Mesenchymal stem cell (in vitro differentiated cells and primary cell): ENCODE data around the gene RFNG.

ENCODE experiments used
- DNase-seq: peaks from one replicate; pipeline ENCODE4 v3.0.0-alpha.2; 2013
- H2AFZ ChIP-seq: one replicate; pipeline ENCODE4 v1.6.1; 2013; ENCODE audit warnings: low read depth, mild to moderate bottlenecking, control low read depth, inconsistent platforms, low read length, moderate library complexity
- H2AK5ac ChIP-seq: 2 replicates; pipeline ENCODE4 v1.6.1; 2013; ENCODE audit warnings: low read length, moderate library complexity, mild to moderate bottlenecking, inconsistent platforms; ENCODE audit not compliant: severe bottlenecking
- H2BK120ac ChIP-seq: one replicate; pipeline ENCODE4 v1.6.1; 2013; ENCODE audit warnings: low read depth, mild to moderate bottlenecking, inconsistent platforms, low read length, moderate library complexity
- H2BK12ac ChIP-seq, 2 experiments: one replicate each; pipeline ENCODE4 v1.6.1; 2013; ENCODE audit warnings: inconsistent platforms in 2 of 2, low read length in 2 of 2, mild to moderate bottlenecking in 2 of 2, moderate library complexity in 2 of 2, control low read depth in 1 of 2
- H2BK15ac ChIP-seq: one replicate; pipeline ENCODE4 v1.6.1; 2013; ENCODE audit warnings: mild to moderate bottlenecking, low read depth, inconsistent platforms; ENCODE audit not compliant: poor library complexity, severe bottlenecking
- H2BK5ac ChIP-seq: 2 replicates; pipeline ENCODE4 v1.6.1; 2013; ENCODE audit warnings: low read depth, mild to moderate bottlenecking, low read length, control low read depth, inconsistent platforms; ENCODE audit not compliant: poor library complexity, severe bottlenecking
- H3K14ac ChIP-seq, 2 experiments: one replicate each; pipeline ENCODE4 v1.6.1; 2013; ENCODE audit warnings: inconsistent platforms in 2 of 2, low read length in 2 of 2, control low read depth in 1 of 2, mild to moderate bottlenecking in 1 of 2, moderate library complexity in 1 of 2
- H3K18ac ChIP-seq, 2 experiments: one replicate each; pipeline ENCODE4 v1.6.1; 2013; ENCODE audit warnings: inconsistent platforms in 2 of 2, low read length in 2 of 2, control low read depth in 1 of 2, low read depth in 1 of 2, mild to moderate bottlenecking in 1 of 2
- H3K23ac ChIP-seq, 2 experiments: one replicate each; pipeline ENCODE4 v1.6.1; 2013; ENCODE audit warnings: inconsistent platforms in 2 of 2, low read length in 2 of 2, mild to moderate bottlenecking in 2 of 2, moderate library complexity in 2 of 2, control low read depth in 1 of 2
- H3K27ac ChIP-seq: 2 replicates; pipeline ENCODE4 v1.5.1; 2013; ENCODE audit warnings: mild to moderate bottlenecking, moderate library complexity, low read length, control low read depth, inconsistent platforms; ENCODE audit not compliant: poor library complexity, severe bottlenecking
- H3K27me3 ChIP-seq, 2 experiments: 2 replicates each; pipeline versions ENCODE4 v1.6.1 to v1.7.0; 2013; ENCODE audit warnings: low read length in 2 of 2, mild to moderate bottlenecking in 2 of 2, moderate library complexity in 2 of 2, control low read depth in 1 of 2, inconsistent platforms in 1 of 2; ENCODE audit not compliant: control insufficient read depth in 1 of 2, insufficient read depth in 1 of 2
- H3K36me3 ChIP-seq, 2 experiments: 2 replicates each; pipeline versions ENCODE4 v1.6.1 to v1.7.0; 2013; ENCODE audit warnings: low read length in 2 of 2, control low read depth in 1 of 2, inconsistent platforms in 1 of 2, low read depth in 1 of 2, mild to moderate bottlenecking in 1 of 2; ENCODE audit not compliant: insufficient read depth in 2 of 2, control insufficient read depth in 1 of 2
- H3K4ac ChIP-seq, 2 experiments: one replicate each; pipeline ENCODE4 v1.6.1; 2013; ENCODE audit warnings: inconsistent platforms in 2 of 2, low read length in 2 of 2, mild to moderate bottlenecking in 2 of 2, moderate library complexity in 2 of 2, control low read depth in 1 of 2, low read depth in 1 of 2
- H3K4me1 ChIP-seq: 2 replicates; pipeline ENCODE4 v1.6.1; 2013; ENCODE audit warnings: low read depth, low read length, control low read depth; ENCODE audit not compliant: control insufficient read depth, insufficient read depth
- H3K4me2 ChIP-seq: 2 replicates; pipeline ENCODE4 v1.6.1; 2013; ENCODE audit warnings: low read length, mild to moderate bottlenecking, inconsistent platforms; ENCODE audit not compliant: poor library complexity, severe bottlenecking
- H3K4me3 ChIP-seq, 2 experiments: 2 replicates each; pipeline versions ENCODE4 v1.5.1 to v1.7.0; 2013; ENCODE audit warnings: low read length in 2 of 2, mild to moderate bottlenecking in 2 of 2, control low read depth in 1 of 2, low read depth in 1 of 2; ENCODE audit not compliant: insufficient read depth in 1 of 2
- H3K79me1 ChIP-seq: replicated peaks from 2 replicates; pipeline ENCODE4 v1.6.1; 2013; ENCODE audit warnings: mild to moderate bottlenecking, control low read depth, low read length, inconsistent platforms; ENCODE audit not compliant: poor library complexity, severe bottlenecking
- H3K9ac ChIP-seq: 2 replicates; pipeline ENCODE4 v1.7.0; 2013; ENCODE audit warnings: mild to moderate bottlenecking, low read length, moderate library complexity
- H3K9me3 ChIP-seq: 2 replicates; pipeline ENCODE4 v1.7.0; 2013; ENCODE audit warnings: mild to moderate bottlenecking, low read length; ENCODE audit not compliant: control insufficient read depth
- H4K8ac ChIP-seq: one replicate; pipeline ENCODE4 v1.6.1; 2013; ENCODE audit warnings: inconsistent platforms, mild to moderate bottlenecking, low read length, moderate library complexity
- H4K91ac ChIP-seq: one replicate; pipeline ENCODE4 v1.6.1; 2013; ENCODE audit warnings: mild to moderate bottlenecking, low read length, inconsistent platforms
- WGBS: methylation state at CpG from one replicate; pipeline ENCODE4 v1.1.7; 2013; ENCODE audit warnings: mixed read lengths; 5-methylcytosine and 5-hydroxymethylcytosine counted together

The RFNG gene

DNA sequence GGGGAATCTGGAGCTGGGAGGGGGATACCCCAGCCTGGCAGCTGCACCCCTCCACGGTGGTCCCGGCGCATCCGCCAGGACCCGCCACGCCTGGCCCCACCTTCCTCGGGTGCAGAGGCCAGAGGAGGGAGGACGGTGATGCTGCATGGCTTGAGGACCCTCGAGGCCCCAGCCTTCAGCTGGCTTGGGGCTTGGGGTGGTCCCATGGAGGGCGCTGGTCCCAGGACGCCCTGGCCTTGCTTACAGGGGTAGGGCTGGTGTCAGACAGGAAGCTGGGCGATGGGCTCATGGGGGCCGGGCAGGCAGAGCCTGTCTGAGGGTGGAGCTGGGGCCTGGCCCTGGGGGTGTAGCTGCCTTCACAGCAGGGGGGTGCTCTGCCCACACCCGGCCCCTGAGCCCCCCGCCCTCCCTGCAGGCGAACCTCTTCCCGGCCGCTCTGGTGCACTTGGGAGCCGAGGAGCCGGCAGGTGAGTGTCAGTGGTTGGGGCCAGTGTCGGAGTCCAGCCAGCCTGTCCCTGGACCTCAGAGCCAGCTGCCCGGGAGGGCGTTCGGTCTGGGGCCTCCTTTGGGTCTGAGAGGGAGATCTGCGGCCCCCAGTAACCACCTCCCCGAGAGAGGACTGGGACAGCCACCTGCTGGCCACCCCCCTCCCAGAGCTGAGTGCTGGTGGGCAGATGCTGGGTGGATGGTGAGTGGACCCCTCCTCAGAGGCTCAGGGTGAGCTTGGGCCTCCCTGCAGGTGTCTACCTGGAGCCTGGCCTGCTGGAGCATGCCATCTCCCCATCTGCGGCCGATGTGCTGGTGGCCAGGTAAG, 35.3 kb downstream of the RFNG start:
- Histone ChIP-seq H3K9me3 (no peaks in the 10 kb centered on the region), H3K4ac (peak overlapping the region in 1 of 2 experiments; percentile 17), H3K36me3 (peaks cover 15 to 79% of the 10 kb centered on the region in 2 experiments), H2BK12ac (no peak overlapping the region), H3K27me3 (no peaks in the 10 kb centered on the region), H3K4me1 (peaks cover 19% of the 10 kb centered on the region), H2AFZ (no peak overlapping the region), H3K4me3 (no peak overlapping the region), H3K79me1 (peaks cover 10% of the 10 kb centered on the region), H3K18ac (no peak overlapping the region), H3K4me2 (no peak overlapping the region), H3K27ac (no peak overlapping the region), H4K91ac (peak overlapping the region; percentile 14), H4K8ac (no peak overlapping the region), H2BK120ac (no peak overlapping the region), H2BK15ac (no peak overlapping the region), H3K9ac (no peak overlapping the region), H2AK5ac (no peak overlapping the region), H2BK5ac (no peak overlapping the region), H3K23ac (no peak overlapping the region), H3K14ac (no peak overlapping the region)
- DNase-seq: no peak
- 95% methylated on average over 24 of the region's 28 CpGs for WGBS

DNA sequence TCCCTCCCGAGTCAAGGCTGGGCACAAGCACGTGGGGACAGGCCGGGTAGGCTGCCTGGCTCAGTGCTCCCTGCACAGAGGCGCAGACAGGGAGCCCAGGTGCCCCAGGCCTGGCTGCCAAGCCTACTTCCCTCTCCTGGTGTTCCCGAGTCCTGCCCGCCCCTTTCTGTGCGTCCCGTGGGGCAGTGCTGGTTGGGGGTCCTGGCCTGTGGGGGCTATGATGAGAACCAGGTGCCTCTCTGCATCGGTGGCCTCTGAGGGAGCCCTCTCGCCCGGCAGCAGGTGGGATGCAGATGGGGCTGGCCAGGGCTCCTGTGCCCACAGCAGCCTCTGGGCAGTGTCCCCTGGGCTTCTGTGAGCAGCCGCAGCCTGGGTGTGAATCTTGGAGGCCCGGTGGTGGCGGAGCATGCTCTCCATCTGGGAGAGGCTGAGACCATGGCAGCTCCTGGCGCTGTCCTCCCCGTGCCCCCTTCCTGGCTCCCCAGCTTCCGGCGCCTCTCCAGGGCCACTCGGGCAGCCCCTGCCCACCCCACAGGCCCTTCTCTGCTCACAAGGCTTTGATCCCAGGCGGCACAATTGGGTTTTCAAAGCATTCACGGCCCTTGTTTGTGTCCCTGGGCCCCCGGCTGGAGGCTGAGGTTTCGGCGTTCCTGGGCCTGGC, 36.2 kb downstream of the RFNG start:
- no peak overlapping the region for H4K8ac ChIP-seq
- H3K9ac ChIP-seq: no peak overlapping the region
- no peak overlapping the region for H3K4me2 ChIP-seq
- no peak overlapping the region for H2BK12ac ChIP-seq
- WGBS: 92% methylated on average over 19 of the region's 24 CpGs
- no peak overlapping the region for H4K91ac ChIP-seq
- no peaks in the 10 kb centered on the region for H3K9me3 ChIP-seq
- H3K36me3 ChIP-seq: peaks cover 15 to 87% of the 10 kb centered on the region in 2 experiments
- no peak overlapping the region for H2BK15ac ChIP-seq
- H2BK120ac ChIP-seq: no peak overlapping the region
- no peak overlapping the region for H3K23ac ChIP-seq
- H3K27ac ChIP-seq: no peak overlapping the region
- no peak overlapping the region for H3K18ac ChIP-seq
- DNase-seq: no peak
- H3K79me1 ChIP-seq: peaks cover 11% of the 10 kb centered on the region
- no peaks in the 10 kb centered on the region for H3K27me3 ChIP-seq
- H3K4me1 ChIP-seq: peaks cover 17% of the 10 kb centered on the region
- H2BK5ac ChIP-seq: no peak overlapping the region
- H3K4me3 ChIP-seq: no peak overlapping the region
- no peak overlapping the region for H3K14ac ChIP-seq
- H2AK5ac ChIP-seq: no peak overlapping the region
- H3K4ac ChIP-seq: no peak overlapping the region
- no peak overlapping the region for H2AFZ ChIP-seq

GRCh38 chr17:82014971-82015310, 36.7 kb downstream of the RFNG start:
- Histone ChIP-seq H4K91ac (no peak overlapping the region), H3K4me1 (peaks cover 14% of the 10 kb centered on the region), H3K27ac (no peak overlapping the region), H3K4me3 (no peak overlapping the region), H3K23ac (no peak overlapping the region), H3K9ac (no peak overlapping the region), H3K18ac (no peak overlapping the region), H3K4me2 (no peak overlapping the region), H2AK5ac (no peak overlapping the region), H3K79me1 (peaks cover 7% of the 10 kb centered on the region), H3K36me3 (peaks cover 15 to 83% of the 10 kb centered on the region in 2 experiments), H4K8ac (no peak overlapping the region), H2BK5ac (no peak overlapping the region), H3K27me3 (no peaks in the 10 kb centered on the region), H3K4ac (no peak overlapping the region), H3K9me3 (no peaks in the 10 kb centered on the region), H2BK120ac (no peak overlapping the region), H3K14ac (no peak overlapping the region), H2AFZ (no peak overlapping the region), H2BK15ac (no peak overlapping the region), H2BK12ac (no peak overlapping the region)
- 94% methylated on average over 13 of the region's 13 CpGs for WGBS
- no peak for DNase-seq

DNA sequence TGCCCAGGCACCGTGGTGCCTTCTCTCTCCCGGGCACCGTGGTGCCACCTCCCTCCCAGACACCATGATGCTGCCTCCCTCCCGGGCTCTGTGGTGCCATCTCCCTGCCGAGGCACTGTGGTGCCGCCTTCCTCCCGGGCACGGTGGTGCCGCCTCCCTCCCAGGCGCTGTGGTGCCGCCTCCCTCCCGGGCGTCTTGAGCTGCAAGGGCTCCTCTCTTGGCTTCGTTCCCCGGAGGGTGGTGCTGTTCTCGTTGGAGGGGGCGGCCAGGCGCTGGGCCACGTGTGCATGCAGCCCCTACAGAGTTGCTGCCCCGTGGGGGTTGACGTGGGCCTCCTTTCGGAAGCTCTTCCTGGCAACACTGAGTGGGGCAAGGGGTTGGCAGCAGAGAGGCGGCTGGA, 37.2 kb downstream of the RFNG start:
- no peak overlapping the region for H3K14ac ChIP-seq
- no peak overlapping the region for H3K27ac ChIP-seq
- WGBS: 96% methylated on average over 23 of the region's 23 CpGs
- peaks cover 11% of the 10 kb centered on the region for H3K4me1 ChIP-seq
- H2BK12ac ChIP-seq: peak overlapping the region in 1 of 2 experiments; percentile 16
- no peaks in the 10 kb centered on the region for H3K9me3 ChIP-seq
- H3K4ac ChIP-seq: no peak overlapping the region
- no peak overlapping the region for H3K23ac ChIP-seq
- H2BK15ac ChIP-seq: no peak overlapping the region
- no peak overlapping the region for H2BK120ac ChIP-seq
- no peaks in the 10 kb centered on the region for H3K27me3 ChIP-seq
- H3K18ac ChIP-seq: no peak overlapping the region
- H3K36me3 ChIP-seq: peaks cover 15 to 84% of the 10 kb centered on the region in 2 experiments
- no peak overlapping the region for H4K8ac ChIP-seq
- H2BK5ac ChIP-seq: no peak overlapping the region
- no peak overlapping the region for H3K4me2 ChIP-seq
- H2AFZ ChIP-seq: no peak overlapping the region
- no peak overlapping the region for H3K4me3 ChIP-seq
- no peak for DNase-seq
- peak overlapping the region; percentile 37 for H4K91ac ChIP-seq
- peaks cover 3% of the 10 kb centered on the region for H3K79me1 ChIP-seq
- no peak overlapping the region for H2AK5ac ChIP-seq
- no peak overlapping the region for H3K9ac ChIP-seq
